SIG-M5 treated with dmso at 0.1 percent for 504 hours (cell line): ENCODE results near the gene STEAP1.
"Not testable (repeated sequence)": the region's sequence is repeated elsewhere in the genome, so short reads cannot be mapped to it uniquely, and the experiment has no call there.

Source experiments
- DNase-seq: peaks from one replicate; lab custom pipeline; 2025; ENCODE audit not compliant: unreplicated experiment; lab: John Stamatoyannopoulos, UW

Gene STEAP1

GRCh38 chr7:90153943-90154771 lies at the start of gene STEAP1:
STEAP1 (plus strand) TSS chr7:90154469; CDS start chr7:90159789, 5,320 bp downstream.
- peak; percentile 20 for DNase-seq

- not testable (repeated sequence) for DNase-seq
Measured at GRCh38 chr7:90114972-90115371, 39.3 kb upstream of the STEAP1 start.

GRCh38 chr7:90118551-90119177 lies 35.6 kb upstream of the STEAP1 start:
- not testable (repeated sequence) for DNase-seq

GRCh38 chr7:90119178-90119971 lies 34.9 kb upstream of the STEAP1 start:
- DNase-seq: no peak

- not testable (repeated sequence) for DNase-seq
Measured at GRCh38 chr7:90120205-90120604, 34.1 kb upstream of the STEAP1 start.

GRCh38 chr7:90131746-90132145 lies 22.5 kb upstream of the STEAP1 start:
- DNase-seq: not testable (repeated sequence)

GRCh38 chr7:90147079-90147960 lies 6.9 kb upstream of the STEAP1 start:
- not testable (repeated sequence) for DNase-seq

- not testable (repeated sequence) for DNase-seq
Measured at GRCh38 chr7:90149428-90149827, 4.8 kb upstream of the STEAP1 start.

- not testable (repeated sequence) for DNase-seq
Measured at GRCh38 chr7:90151884-90152283, 2.4 kb upstream of the STEAP1 start.

- peak; percentile 37 for DNase-seq
Measured at GRCh38 chr7:90152642-90153253, 1.5 kb upstream of the STEAP1 start.

- DNase-seq: no peak
Measured at GRCh38 chr7:90155206-90155605, 937 bp downstream of the STEAP1 start.

GRCh38 chr7:90157331-90157730 lies 3.1 kb downstream of the STEAP1 start:
- not testable (repeated sequence) for DNase-seq

- not testable (repeated sequence) for DNase-seq
Measured at GRCh38 chr7:90157761-90158350, 3.6 kb downstream of the STEAP1 start.

GRCh38 chr7:90163534-90163933 lies 9.3 kb downstream of the STEAP1 start:
- DNase-seq: no peak

- no peak for DNase-seq
Measured at GRCh38 chr7:90165724-90166123, 11.5 kb downstream of the STEAP1 start.

- no peak for DNase-seq
Measured at GRCh38 chr7:90166153-90166552, 11.9 kb downstream of the STEAP1 start.

- no peak for DNase-seq
Measured at GRCh38 chr7:90167361-90167760, 13.1 kb downstream of the STEAP1 start.

GRCh38 chr7:90169891-90170290 lies 15.6 kb downstream of the STEAP1 start:
- DNase-seq: no peak

- DNase-seq: no peak
Measured at GRCh38 chr7:90172121-90172520, 17.9 kb downstream of the STEAP1 start.

- DNase-seq: no peak
Measured at GRCh38 chr7:90172624-90173023, 18.4 kb downstream of the STEAP1 start.
